Neural progenitor cell (in vitro differentiated cells): Measurements from ENCODE around the gene PTBP3.

Source experiments
- EZH2 ChIP-seq: fragments of 200-600 bp; sonication (generic); IDR thresholded peaks from 2 replicates; pipeline ENCODE4 v1.6.1; 2017; ENCODE audit warnings: antibody characterized with exemption, mild to moderate bottlenecking, moderate library complexity
- EZH2phosphoT487 ChIP-seq: fragments of 200-600 bp; sonication (generic); IDR thresholded peaks from 2 replicates; pipeline ENCODE4 v1.6.1; 2017; ENCODE audit warnings: antibody characterized with exemption
- TF ChIP-seq, protein P1 (sequence below): fragments of 200-600 bp; sonication (generic); IDR thresholded peaks from 2 replicates; pipeline ENCODE4 v1.5.1; 2017; ENCODE audit warnings: antibody characterized with exemption, mild to moderate bottlenecking

DNA sequence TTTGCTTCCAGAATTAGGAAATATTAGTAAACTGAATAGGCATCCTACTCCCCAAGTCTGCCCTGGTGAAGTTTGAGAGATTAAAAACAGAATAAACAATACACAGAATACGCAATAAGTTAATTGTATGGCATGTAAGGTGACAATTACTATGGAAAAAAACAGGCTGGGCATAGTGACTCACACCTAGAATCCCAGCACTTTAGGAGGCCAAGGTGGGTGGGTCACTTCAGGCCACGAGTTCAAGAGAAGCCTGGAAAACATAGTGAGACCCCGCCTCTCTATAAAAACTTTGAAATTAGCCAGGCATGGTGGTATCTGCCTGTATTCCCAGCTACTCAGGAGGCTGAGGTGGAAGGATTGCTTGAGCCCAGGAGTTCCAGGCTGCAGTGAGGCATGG, 94.1 kb downstream of the PTBP3 start:
- TF ChIP-seq, protein P1, sequence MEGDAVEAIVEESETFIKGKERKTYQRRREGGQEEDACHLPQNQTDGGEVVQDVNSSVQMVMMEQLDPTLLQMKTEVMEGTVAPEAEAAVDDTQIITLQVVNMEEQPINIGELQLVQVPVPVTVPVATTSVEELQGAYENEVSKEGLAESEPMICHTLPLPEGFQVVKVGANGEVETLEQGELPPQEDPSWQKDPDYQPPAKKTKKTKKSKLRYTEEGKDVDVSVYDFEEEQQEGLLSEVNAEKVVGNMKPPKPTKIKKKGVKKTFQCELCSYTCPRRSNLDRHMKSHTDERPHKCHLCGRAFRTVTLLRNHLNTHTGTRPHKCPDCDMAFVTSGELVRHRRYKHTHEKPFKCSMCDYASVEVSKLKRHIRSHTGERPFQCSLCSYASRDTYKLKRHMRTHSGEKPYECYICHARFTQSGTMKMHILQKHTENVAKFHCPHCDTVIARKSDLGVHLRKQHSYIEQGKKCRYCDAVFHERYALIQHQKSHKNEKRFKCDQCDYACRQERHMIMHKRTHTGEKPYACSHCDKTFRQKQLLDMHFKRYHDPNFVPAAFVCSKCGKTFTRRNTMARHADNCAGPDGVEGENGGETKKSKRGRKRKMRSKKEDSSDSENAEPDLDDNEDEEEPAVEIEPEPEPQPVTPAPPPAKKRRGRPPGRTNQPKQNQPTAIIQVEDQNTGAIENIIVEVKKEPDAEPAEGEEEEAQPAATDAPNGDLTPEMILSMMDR = no peak
- TF ChIP-seq EZH2 (no peak), EZH2phosphoT487 (no peak)
